ENCODE data around the gene ZNF598. TPM values are rescaled to one million over a fixed set of nuclear protein-coding genes. Genes with fewer than 3 reads are reported as not detected.

Gene ZNF598
- total RNA-seq, 1 experiment from 2014 or later, result 75.8 TPM

DNA sequence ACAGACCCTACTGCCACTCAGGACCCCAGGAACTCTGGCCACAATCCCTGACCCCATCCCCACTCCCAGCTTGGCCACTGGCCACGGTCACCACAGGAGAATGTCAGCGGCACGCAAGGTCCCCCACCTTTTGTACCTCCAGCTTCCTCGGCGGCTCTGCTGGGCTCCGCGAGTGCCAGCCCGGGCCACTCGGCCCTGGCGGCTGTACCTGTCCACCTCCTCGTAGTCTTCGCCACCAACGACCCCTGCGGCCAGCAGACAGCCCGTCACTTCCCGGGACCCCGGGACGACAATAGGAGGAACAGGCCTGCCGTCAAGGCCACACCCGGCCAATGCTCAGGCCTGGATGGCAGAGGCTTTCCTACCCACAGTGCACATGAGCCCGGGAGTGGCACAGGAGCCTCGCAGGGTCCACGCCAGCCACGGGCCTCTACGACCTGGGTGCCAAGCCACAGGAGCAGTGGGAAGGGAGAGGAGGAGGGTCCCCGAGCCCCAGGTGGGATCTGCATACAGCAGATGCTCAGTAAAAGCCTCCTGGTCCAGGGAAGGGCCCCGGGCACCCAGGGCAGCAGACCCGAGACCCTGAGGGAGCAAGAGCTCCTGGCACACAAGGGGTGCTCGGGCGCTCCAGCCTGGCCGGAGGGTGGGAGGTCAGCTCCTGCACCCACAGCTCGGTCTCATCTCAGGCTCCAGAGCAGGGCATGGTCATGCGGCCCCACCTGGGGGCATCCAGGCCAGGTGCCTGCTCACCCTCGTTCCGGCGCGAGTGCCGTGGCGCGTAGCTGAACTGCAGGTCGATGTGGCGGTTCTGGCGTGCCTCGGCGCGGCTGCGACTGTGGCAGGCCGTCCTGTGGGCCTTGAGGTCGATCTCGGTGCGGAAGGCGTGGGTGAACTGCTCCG is 7.9 kb downstream of the ZNF598 start:
- POLR2A ChIA-PET (ENCODE audit: low non-redundant PET), result no interaction called here

GRCh38 chr16:2001035-2001434 is 8.6 kb downstream of the ZNF598 start:
- H3K4me1 ChIP-seq (ENCODE audit: insufficient read depth, low read length, poor library complexity, severe bottlenecking), result peaks cover 18% of the 10 kb centered on the region
- no peaks in the 10 kb centered on the region for H3K27me3 ChIP-seq (replicated peaks; ENCODE audit: insufficient read depth, low read depth, low read length, poor library complexity)
- ChIA-PET POLR2A (ENCODE audit: low non-redundant PET) (no interaction called here), CTCF (no interaction called here)
- H3K27ac ChIP-seq (ENCODE audit: low read depth, low read length, poor library complexity, severe bottlenecking), result no peak overlapping the region
- H3K4me3 ChIP-seq (ENCODE audit: low read depth, low read length, poor library complexity, severe bottlenecking), result no peak overlapping the region
- DNase-seq (ENCODE audit: low spot score), result no peak
- no peaks in the 10 kb centered on the region for H3K9me3 ChIP-seq (ENCODE audit: low read depth, low read length, poor library complexity, severe bottlenecking)
- H3K36me3 ChIP-seq (ENCODE audit: insufficient read depth, low read length, poor library complexity, severe bottlenecking), result peaks cover 63% of the 10 kb centered on the region
- intact Hi-C loops (cut with micrococcal nuclease; ENCODE audit: unreplicated experiment), result loop anchor here (10.0 kb wide), 1 partner anchor 214 kb away; the partner anchor contains the start of genes BRICD5 and PGP
- TF ChIP-seq, protein P1, sequence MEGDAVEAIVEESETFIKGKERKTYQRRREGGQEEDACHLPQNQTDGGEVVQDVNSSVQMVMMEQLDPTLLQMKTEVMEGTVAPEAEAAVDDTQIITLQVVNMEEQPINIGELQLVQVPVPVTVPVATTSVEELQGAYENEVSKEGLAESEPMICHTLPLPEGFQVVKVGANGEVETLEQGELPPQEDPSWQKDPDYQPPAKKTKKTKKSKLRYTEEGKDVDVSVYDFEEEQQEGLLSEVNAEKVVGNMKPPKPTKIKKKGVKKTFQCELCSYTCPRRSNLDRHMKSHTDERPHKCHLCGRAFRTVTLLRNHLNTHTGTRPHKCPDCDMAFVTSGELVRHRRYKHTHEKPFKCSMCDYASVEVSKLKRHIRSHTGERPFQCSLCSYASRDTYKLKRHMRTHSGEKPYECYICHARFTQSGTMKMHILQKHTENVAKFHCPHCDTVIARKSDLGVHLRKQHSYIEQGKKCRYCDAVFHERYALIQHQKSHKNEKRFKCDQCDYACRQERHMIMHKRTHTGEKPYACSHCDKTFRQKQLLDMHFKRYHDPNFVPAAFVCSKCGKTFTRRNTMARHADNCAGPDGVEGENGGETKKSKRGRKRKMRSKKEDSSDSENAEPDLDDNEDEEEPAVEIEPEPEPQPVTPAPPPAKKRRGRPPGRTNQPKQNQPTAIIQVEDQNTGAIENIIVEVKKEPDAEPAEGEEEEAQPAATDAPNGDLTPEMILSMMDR (conservative IDR thresholded peaks at IDR 0.05; ENCODE audit: low read depth, low read length), result no peak
- TF ChIP-seq EZH2 (IDR thresholded peaks at IDR 0.05; ENCODE audit: borderline replicate concordance, low read depth, low read length, poor library complexity, severe bottlenecking), result no peak
- BruUV-seq (replicated peaks), result no TSS peak

More for the DNA sequence above, 7.9 kb downstream of the ZNF598 start:
- no TSS peak for BruUV-seq (replicated peaks)
- Histone ChIP-seq H3K4me1 (ENCODE audit: insufficient read depth, low read length, poor library complexity, severe bottlenecking) (peaks cover 24% of the 10 kb centered on the region), H3K27ac (ENCODE audit: low read depth, low read length, poor library complexity, severe bottlenecking) (no peak overlapping the region), H3K36me3 (ENCODE audit: insufficient read depth, low read length, poor library complexity, severe bottlenecking) (peaks cover 63% of the 10 kb centered on the region), H3K9me3 (ENCODE audit: low read depth, low read length, poor library complexity, severe bottlenecking) (no peaks in the 10 kb centered on the region), H3K27me3 (replicated peaks; ENCODE audit: insufficient read depth, low read depth, low read length, poor library complexity) (no peaks in the 10 kb centered on the region), H3K4me3 (ENCODE audit: low read depth, low read length, poor library complexity, severe bottlenecking) (no peak overlapping the region)
- DNase-seq (ENCODE audit: low spot score), result no peak
- intact Hi-C loops (cut with micrococcal nuclease; ENCODE audit: unreplicated experiment), result loop anchor here (10.0 kb wide), 1 partner anchor 213 kb away; the partner anchor contains the start of genes BRICD5 and PGP
- CTCF ChIA-PET, result interaction anchor here (0.6 kb wide), 1 partner anchor 13 kb away, joined by 3 read pairs; no protein-coding TSS in a partner anchor
- TF ChIP-seq EZH2 (IDR thresholded peaks at IDR 0.05; ENCODE audit: borderline replicate concordance, low read depth, low read length, poor library complexity, severe bottlenecking), result no peak
- TF ChIP-seq, protein P1 (conservative IDR thresholded peaks at IDR 0.05; ENCODE audit: low read depth, low read length), result no peak

- Histone ChIP-seq H3K4me3 (ENCODE audit: low read depth, low read length, poor library complexity, severe bottlenecking) (no peak overlapping the region), H3K27me3 (replicated peaks; ENCODE audit: insufficient read depth, low read depth, low read length, poor library complexity) (no peaks in the 10 kb centered on the region), H3K27ac (ENCODE audit: low read depth, low read length, poor library complexity, severe bottlenecking) (no peak overlapping the region), H3K9me3 (ENCODE audit: low read depth, low read length, poor library complexity, severe bottlenecking) (no peaks in the 10 kb centered on the region), H3K36me3 (ENCODE audit: insufficient read depth, low read length, poor library complexity, severe bottlenecking) (peaks cover 63% of the 10 kb centered on the region), H3K4me1 (ENCODE audit: insufficient read depth, low read length, poor library complexity, severe bottlenecking) (peaks cover 8% of the 10 kb centered on the region)
- intact Hi-C loops (cut with micrococcal nuclease; ENCODE audit: unreplicated experiment), result loop anchor here (10.0 kb wide), 1 partner anchor 215 kb away; the partner anchor contains the start of genes BRICD5 and PGP
- ChIA-PET POLR2A (ENCODE audit: low non-redundant PET) (no interaction called here), CTCF (no interaction called here)
- no peak for DNase-seq (ENCODE audit: low spot score)
- TF ChIP-seq, protein P1 (conservative IDR thresholded peaks at IDR 0.05; ENCODE audit: low read depth, low read length), result no peak
- TF ChIP-seq EZH2 (IDR thresholded peaks at IDR 0.05; ENCODE audit: borderline replicate concordance, low read depth, low read length, poor library complexity, severe bottlenecking), result no peak
- BruUV-seq (replicated peaks), result no TSS peak
Observed at GRCh38 chr16:1999866-2000514, 9.6 kb downstream of the ZNF598 start.
